HG03520 (cell line): ENCODE results near the gene TIMP2.
"Not testable (repeated sequence)": the region's sequence is repeated elsewhere in the genome, so short reads cannot be mapped to it uniquely, and the experiment has no call there.

ENCODE experiments used
- ATAC-seq: cut with Tn5 transposase; IDR thresholded peaks from one replicate; pipeline ENCODE4 v1.9.1; 2021; ENCODE audit warnings: mild to moderate bottlenecking, moderate library complexity; ENCODE audit not compliant: unreplicated experiment

The TIMP2 gene

DNA sequence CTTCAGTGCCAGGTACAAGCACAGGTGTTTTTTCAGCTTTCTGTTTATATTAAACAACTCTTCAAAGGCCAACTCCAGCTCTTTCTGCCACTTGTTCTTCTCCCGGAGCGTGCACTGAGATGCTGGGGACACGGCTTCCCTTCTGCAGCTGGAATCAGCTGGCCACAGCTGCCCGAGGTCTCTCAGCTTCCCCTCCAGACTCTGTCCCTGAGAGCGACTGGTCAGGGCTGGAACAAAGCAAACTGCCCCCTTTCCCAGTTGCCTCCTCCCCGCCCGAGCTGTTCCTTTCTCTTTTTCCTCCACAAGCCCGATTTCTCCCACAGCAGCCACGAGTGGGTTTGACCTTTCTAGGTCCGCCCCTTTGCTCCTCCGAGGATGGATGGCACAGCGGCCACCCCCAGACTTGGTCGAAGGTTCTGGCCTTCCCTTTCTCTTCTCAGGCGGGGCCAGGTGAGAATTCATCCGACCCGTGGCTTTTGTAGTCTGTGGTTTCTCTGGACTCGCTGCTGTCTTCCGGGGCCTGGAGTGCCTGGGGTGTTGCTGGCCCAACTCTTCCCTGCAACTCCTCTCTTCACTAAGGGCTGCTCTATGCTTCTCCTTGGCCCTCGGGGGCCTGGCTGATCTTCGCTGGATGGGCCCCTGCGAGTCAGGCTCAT, 33.7 kb downstream of the TIMP2 start:
- no peak for ATAC-seq

DNA sequence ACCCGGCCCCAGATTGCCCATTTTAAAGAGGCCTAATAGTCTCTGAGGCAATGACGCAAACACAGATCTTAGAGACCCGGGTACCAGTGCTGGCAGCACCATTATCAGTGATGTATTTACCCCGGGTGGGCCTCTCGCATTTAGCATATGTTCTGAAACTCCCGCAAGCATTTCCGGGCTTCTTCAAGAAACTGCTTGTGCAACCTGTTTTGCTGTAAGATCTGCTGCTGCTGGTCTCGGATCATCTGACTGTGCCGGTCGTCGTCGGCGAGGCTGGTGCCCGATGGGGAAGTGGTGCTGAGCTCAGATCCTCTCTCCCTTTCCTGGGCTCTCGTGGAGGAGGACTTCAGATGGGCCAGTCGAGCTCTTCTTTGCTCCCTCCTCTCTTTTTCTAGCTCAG, 34.7 kb downstream of the TIMP2 start:
- no peak for ATAC-seq

GRCh38 chr17:78890096-78890495, 35.1 kb downstream of the TIMP2 start:
- ATAC-seq = not testable (repeated sequence)

- no peak for ATAC-seq
Observed at GRCh38 chr17:78889531-78889930, 35.7 kb downstream of the TIMP2 start.

DNA sequence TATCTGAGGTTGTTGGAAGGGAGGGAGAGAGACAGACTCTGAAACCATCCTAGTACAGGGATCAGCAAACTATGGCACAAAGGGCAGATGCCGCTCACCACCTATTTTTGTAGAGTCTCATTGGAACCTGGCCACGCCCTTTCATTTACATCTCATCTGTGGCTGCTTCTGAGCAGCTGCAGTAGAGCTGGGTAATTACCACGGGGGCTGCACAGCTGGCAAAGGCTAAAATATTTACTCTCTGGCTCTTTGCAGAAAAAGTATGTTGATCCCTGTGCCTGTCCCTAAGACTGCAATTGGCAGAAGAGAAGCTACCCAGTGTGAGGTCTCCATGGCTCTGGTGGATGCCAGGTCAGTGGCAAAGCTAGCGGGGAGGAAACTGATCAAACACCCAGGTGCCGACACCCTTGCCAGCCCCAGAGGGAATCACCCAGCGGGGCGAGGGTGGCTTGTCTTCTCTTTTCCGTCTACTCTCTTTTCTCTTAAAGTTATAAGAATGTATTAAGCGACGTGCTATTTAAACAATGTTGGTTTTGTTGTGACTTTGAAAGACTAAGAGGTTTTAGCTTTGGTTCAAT, 36.2 kb downstream of the TIMP2 start:
- no peak for ATAC-seq

GRCh38 chr17:78886954-78887353, 38.2 kb downstream of the TIMP2 start:
- ATAC-seq = no peak

DNA sequence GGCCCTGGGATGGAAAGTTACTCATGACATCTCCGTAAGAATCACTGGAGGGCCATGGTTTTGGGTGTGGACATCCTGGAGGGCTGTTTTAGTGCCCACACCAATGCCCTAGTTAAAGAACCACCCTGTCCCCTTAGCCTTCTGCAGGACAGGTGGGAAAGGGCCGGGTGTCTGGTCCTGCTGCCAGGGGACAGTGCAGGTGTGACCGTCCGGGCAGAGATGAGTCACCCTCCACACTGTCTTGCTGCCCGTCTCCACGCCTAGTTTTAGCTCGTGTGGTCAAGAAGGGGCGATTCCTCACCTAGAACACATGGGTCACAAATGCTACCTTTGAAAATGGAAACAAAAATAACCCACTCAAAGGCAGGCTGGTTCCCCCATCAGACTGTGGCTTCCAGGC, 39.2 kb downstream of the TIMP2 start:
- ATAC-seq = no peak

GRCh38 chr17:78884876-78885667, 40.1 kb downstream of the TIMP2 start:
- ATAC-seq = no peak

GRCh38 chr17:78884148-78884825, 40.9 kb downstream of the TIMP2 start:
- no peak for ATAC-seq

- ATAC-seq = no peak
Observed at GRCh38 chr17:78883533-78884131, 41.6 kb downstream of the TIMP2 start.

DNA sequence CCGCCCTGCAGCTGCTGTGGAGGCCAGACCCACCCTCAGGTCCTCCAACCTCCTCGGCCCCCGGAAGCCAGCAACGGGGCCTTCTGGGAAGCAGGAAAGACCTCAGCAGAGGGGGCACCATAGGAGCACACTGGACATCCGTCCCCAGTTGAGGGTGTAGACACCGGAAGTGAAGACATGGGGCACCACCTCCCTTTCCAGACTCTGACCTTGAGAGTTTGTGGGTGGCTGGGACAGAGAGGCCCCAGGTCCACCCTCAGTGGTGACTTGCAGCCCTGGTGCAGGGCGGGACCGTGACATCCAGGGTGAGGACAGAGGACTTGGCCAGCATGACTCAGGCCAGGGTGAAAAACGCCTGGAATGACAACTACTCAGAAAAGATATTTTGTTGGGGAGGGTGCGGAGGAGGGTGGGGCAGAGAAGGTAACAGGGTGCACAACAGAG, 42.1 kb downstream of the TIMP2 start:
- no peak for ATAC-seq

DNA sequence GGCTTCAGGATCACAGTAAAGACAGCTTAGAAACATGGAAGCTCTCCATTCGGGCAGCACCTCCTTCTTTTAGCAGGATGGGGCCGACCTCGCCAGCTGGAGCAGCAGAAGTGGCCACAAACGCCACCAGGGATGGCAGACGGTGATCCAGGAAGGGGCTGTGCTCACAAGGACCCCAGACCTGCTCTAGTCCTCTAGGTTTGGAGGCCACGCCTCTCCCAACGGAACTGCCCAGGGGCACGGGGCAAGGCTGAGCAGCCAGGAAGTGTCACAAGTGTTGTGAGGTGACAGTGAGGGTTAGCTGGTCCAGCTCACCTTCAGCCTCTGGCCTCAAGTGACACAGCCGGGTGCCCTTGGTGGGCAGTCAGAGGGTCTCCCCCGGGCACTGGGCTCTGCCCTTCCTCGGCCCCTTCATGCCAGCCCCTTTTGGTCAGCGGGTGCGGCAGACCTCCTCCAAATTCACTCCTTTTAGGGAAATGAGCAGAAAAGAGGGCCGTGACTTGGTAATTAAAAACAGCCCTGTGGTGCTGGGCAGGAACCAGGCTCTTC, 42.6 kb downstream of the TIMP2 start:
- ATAC-seq = no peak

DNA sequence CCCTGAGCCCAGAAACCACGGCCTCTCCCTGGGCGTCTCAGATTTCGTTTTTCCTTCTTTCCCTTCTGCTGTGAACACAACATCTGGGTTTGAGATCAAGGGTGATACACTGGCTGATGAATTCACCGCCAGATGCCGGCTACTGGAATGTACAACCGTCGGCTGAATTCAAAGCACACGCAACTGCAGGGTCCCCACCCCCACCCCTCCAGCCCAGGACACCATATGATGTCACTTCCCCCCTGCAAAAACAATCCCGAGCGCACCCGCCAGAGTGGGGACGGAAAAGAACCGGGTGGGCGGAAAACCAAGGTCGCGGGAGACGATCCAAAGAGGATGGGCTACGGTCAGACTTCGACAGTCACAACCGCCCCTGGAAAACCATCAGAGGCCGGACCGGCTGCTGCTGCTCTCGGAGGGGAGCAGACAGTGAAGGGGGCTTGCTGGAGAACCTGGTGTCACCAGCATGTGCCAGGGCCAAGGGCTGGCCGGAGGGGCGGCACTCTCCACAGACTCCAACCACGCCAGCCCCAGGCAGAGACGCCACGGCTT, 45.5 kb downstream of the TIMP2 start:
- ATAC-seq = no peak

DNA sequence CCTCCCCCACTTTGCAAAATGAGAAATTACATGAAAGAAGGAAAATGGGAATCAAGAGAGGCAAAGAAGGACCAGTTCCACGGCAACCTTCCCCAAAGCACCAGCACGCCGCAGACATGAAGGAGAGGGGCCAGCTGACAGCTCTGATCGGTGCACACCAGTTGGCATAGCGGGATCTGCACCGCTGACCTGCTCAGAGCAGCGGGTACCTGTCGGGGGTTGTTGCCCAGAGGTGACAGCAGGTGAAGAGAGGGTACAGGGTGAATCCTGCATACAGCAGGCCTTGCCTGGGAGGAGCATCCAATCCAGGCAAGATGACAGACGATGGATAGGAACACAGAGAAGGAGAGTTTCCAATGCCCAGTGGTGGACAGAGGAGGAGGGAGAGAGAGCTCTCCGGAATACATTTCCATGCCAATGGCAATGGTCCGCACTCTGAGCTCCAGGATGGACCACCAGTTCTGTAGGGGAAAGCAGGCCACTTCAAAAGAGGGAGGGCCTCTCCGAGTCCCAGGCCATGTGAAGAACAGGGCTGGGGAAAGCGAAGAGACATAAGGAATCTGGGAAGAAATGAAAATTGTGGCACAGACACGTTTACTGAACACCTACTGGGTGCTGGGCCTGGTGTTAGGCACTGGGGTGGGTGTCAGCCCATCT, 46.2 kb downstream of the TIMP2 start:
- no peak for ATAC-seq

- ATAC-seq = no peak
Observed at GRCh38 chr17:78878261-78878660, 46.9 kb downstream of the TIMP2 start.

GRCh38 chr17:78876954-78877517, 48.2 kb downstream of the TIMP2 start:
- not testable (repeated sequence) for ATAC-seq

- ATAC-seq = no peak
Observed at GRCh38 chr17:78876094-78876597, 49.0 kb downstream of the TIMP2 start.

DNA sequence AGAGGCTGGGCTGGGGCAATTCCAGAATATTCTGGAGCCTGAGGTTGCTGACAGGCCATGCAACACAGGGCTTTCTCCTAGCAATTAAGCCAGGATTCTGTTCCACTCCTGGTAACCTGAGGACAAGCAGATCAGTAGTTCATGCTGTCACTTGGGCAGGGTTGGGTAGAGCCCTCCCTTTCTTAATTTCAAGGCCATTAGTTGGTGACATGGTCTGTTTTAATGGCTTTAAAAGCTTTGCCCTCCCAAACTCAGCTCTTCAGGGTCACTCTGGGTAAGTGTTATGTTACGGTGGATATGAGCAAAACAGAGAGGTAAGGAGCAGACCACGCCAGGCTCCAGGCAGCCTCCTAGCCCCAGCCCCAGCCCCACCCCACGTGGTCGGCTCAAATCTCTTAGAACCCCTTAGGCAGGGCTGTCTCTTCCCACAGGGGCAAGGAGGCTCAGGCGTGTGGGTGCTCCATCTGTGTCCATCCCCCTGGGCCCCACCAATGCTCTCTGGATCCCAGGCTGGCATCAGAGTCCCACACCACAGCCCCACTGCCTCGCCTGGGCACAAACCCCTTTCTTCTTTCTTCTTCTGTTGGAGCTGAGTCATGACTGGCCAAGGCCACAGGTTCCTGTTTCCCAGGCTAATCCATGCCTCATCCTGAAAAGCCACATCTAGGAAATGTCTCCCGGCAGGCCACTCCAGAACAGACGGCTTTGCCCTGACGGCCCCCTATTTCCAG, 49.7 kb downstream of the TIMP2 start:
- no peak for ATAC-seq
